Measurements from ENCODE around the gene SEC61G.

SEC61G gene

GRCh38 chr7:54782314-54782713 is 23.3 kb upstream of the SEC61G start:
- no peak overlapping the region for H3K4me3 ChIP-seq (ENCODE audit: low read length)
- H3K27me3 ChIP-seq (ENCODE audit: insufficient read depth, low read length) = no peaks in the 10 kb centered on the region
- no peak overlapping the region for H3K9ac ChIP-seq (ENCODE audit: low read depth, low read length)
- H3K4me1 ChIP-seq (ENCODE audit: insufficient read depth, low read length) = peaks cover 11% of the 10 kb centered on the region
- H3K36me3 ChIP-seq (ENCODE audit: insufficient read depth, low read depth, low read length) = no peaks in the 10 kb centered on the region
- no peak overlapping the region for H3K27ac ChIP-seq (ENCODE audit: low read length)
- no peaks in the 10 kb centered on the region for H3K9me3 ChIP-seq (ENCODE audit: insufficient read depth, low read depth, low read length)

GRCh38 chr7:54781134-54781920 is 22.3 kb upstream of the SEC61G start:
- 0 out of 2 replicates have a peak, but pooled peaks cover 2% of the 10 kb centered on the region for H3K9me3 ChIP-seq (ENCODE audit: insufficient read depth, low read depth, low read length)
- H3K36me3 ChIP-seq (ENCODE audit: insufficient read depth, low read depth, low read length) = no peaks in the 10 kb centered on the region
- H3K27ac ChIP-seq (ENCODE audit: low read length) = no peak overlapping the region
- H3K9ac ChIP-seq (ENCODE audit: low read depth, low read length) = no peak overlapping the region
- H3K4me1 ChIP-seq (ENCODE audit: insufficient read depth, low read length) = peaks cover 11% of the 10 kb centered on the region
- no peaks in the 10 kb centered on the region for H3K27me3 ChIP-seq (ENCODE audit: insufficient read depth, low read length)
- H3K4me3 ChIP-seq (ENCODE audit: low read length) = peak overlapping the region; percentile 31; the same call in 1 of the 2 replicates

- H3K9me3 ChIP-seq (ENCODE audit: insufficient read depth, low read depth, low read length) = 0 out of 2 replicates have a peak, but pooled peaks cover 2% of the 10 kb centered on the region
- H3K4me1 ChIP-seq (ENCODE audit: insufficient read depth, low read length) = peaks cover 11% of the 10 kb centered on the region; the same call in 1 of the 2 replicates
- no peaks in the 10 kb centered on the region for H3K27me3 ChIP-seq (ENCODE audit: insufficient read depth, low read length)
- no peaks in the 10 kb centered on the region for H3K36me3 ChIP-seq (ENCODE audit: insufficient read depth, low read depth, low read length)
- H3K9ac ChIP-seq (ENCODE audit: low read depth, low read length) = no peak overlapping the region
- H3K27ac ChIP-seq (ENCODE audit: low read length) = no peak overlapping the region
- H3K4me3 ChIP-seq (ENCODE audit: low read length) = no peak overlapping the region
These were observed 21.5 kb upstream of the SEC61G start for GRCh38 chr7:54780490-54780889.

- Histone ChIP-seq H3K27ac (ENCODE audit: low read length) (no peak overlapping the region), H3K4me1 (ENCODE audit: insufficient read depth, low read length) (peaks cover 11% of the 10 kb centered on the region; the same call in 1 of the 2 replicates), H3K9ac (ENCODE audit: low read depth, low read length) (no peak overlapping the region), H3K4me3 (ENCODE audit: low read length) (no peak overlapping the region), H3K36me3 (ENCODE audit: insufficient read depth, low read depth, low read length) (no peaks in the 10 kb centered on the region), H3K9me3 (ENCODE audit: insufficient read depth, low read depth, low read length) (peaks cover 10% of the 10 kb centered on the region; the same call in 1 of the 2 replicates), H3K27me3 (ENCODE audit: insufficient read depth, low read length) (no peaks in the 10 kb centered on the region)
These were observed 19.9 kb upstream of the SEC61G start for GRCh38 chr7:54778696-54779540.

GRCh38 chr7:54778166-54778565 is 19.2 kb upstream of the SEC61G start:
- H3K27me3 ChIP-seq (ENCODE audit: insufficient read depth, low read length) = no peaks in the 10 kb centered on the region
- peaks cover 11% of the 10 kb centered on the region; the same call in 1 of the 2 replicates for H3K4me1 ChIP-seq (ENCODE audit: insufficient read depth, low read length)
- peaks cover 10% of the 10 kb centered on the region; the same call in 1 of the 2 replicates for H3K9me3 ChIP-seq (ENCODE audit: insufficient read depth, low read depth, low read length)
- no peak overlapping the region for H3K9ac ChIP-seq (ENCODE audit: low read depth, low read length)
- no peak overlapping the region for H3K27ac ChIP-seq (ENCODE audit: low read length)
- no peaks in the 10 kb centered on the region for H3K36me3 ChIP-seq (ENCODE audit: insufficient read depth, low read depth, low read length)
- no peak overlapping the region for H3K4me3 ChIP-seq (ENCODE audit: low read length)

- Histone ChIP-seq H3K4me1 (ENCODE audit: insufficient read depth, low read length) (no peaks in the 10 kb centered on the region), H3K9ac (ENCODE audit: low read depth, low read length) (no peak overlapping the region), H3K27ac (ENCODE audit: low read length) (no peak overlapping the region), H3K4me3 (ENCODE audit: low read length) (no peak overlapping the region), H3K9me3 (ENCODE audit: insufficient read depth, low read depth, low read length) (peaks cover 10% of the 10 kb centered on the region; the same call in 1 of the 2 replicates), H3K36me3 (ENCODE audit: insufficient read depth, low read depth, low read length) (no peaks in the 10 kb centered on the region), H3K27me3 (ENCODE audit: insufficient read depth, low read length) (no peaks in the 10 kb centered on the region)
These were observed 16.1 kb upstream of the SEC61G start for GRCh38 chr7:54774785-54775740.

- no peaks in the 10 kb centered on the region for H3K36me3 ChIP-seq (ENCODE audit: insufficient read depth, low read depth, low read length)
- H3K4me1 ChIP-seq (ENCODE audit: insufficient read depth, low read length) = no peaks in the 10 kb centered on the region
- H3K9me3 ChIP-seq (ENCODE audit: insufficient read depth, low read depth, low read length) = peaks cover 10% of the 10 kb centered on the region; the same call in 1 of the 2 replicates
- H3K4me3 ChIP-seq (ENCODE audit: low read length) = peak overlapping the region; percentile 34; the same call in 1 of the 2 replicates
- no peaks in the 10 kb centered on the region for H3K27me3 ChIP-seq (ENCODE audit: insufficient read depth, low read length)
- no peak overlapping the region for H3K9ac ChIP-seq (ENCODE audit: low read depth, low read length)
- H3K27ac ChIP-seq (ENCODE audit: low read length) = no peak overlapping the region
These were observed 14.7 kb upstream of the SEC61G start for GRCh38 chr7:54773472-54774399.

GRCh38 chr7:54769203-54769602 is 10.2 kb upstream of the SEC61G start:
- Histone ChIP-seq H3K9me3 (ENCODE audit: insufficient read depth, low read depth, low read length) (no peaks in the 10 kb centered on the region), H3K4me3 (ENCODE audit: low read length) (no peak overlapping the region), H3K27me3 (ENCODE audit: insufficient read depth, low read length) (no peaks in the 10 kb centered on the region), H3K4me1 (ENCODE audit: insufficient read depth, low read length) (no peaks in the 10 kb centered on the region), H3K36me3 (ENCODE audit: insufficient read depth, low read depth, low read length) (no peaks in the 10 kb centered on the region), H3K27ac (ENCODE audit: low read length) (no peak overlapping the region), H3K9ac (ENCODE audit: low read depth, low read length) (no peak overlapping the region)

- Histone ChIP-seq H3K27me3 (ENCODE audit: insufficient read depth, low read length) (no peaks in the 10 kb centered on the region), H3K9ac (ENCODE audit: low read depth, low read length) (no peak overlapping the region), H3K4me3 (ENCODE audit: low read length) (no peak overlapping the region), H3K9me3 (ENCODE audit: insufficient read depth, low read depth, low read length) (no peaks in the 10 kb centered on the region), H3K27ac (ENCODE audit: low read length) (no peak overlapping the region), H3K36me3 (ENCODE audit: insufficient read depth, low read depth, low read length) (no peaks in the 10 kb centered on the region), H3K4me1 (ENCODE audit: insufficient read depth, low read length) (no peaks in the 10 kb centered on the region)
These were observed 5.8 kb upstream of the SEC61G start for GRCh38 chr7:54764861-54765260.

GRCh38 chr7:54757711-54758110 is 1.3 kb downstream of the SEC61G start:
- Histone ChIP-seq H3K27me3 (ENCODE audit: insufficient read depth, low read length) (no peaks in the 10 kb centered on the region), H3K9ac (ENCODE audit: low read depth, low read length) (peak overlapping the region; percentile 89; the same call in 1 of the 2 replicates), H3K36me3 (ENCODE audit: insufficient read depth, low read depth, low read length) (peaks cover 33% of the 10 kb centered on the region), H3K9me3 (ENCODE audit: insufficient read depth, low read depth, low read length) (no peaks in the 10 kb centered on the region), H3K4me3 (ENCODE audit: low read length) (peak overlapping the region; percentile 94), H3K4me1 (ENCODE audit: insufficient read depth, low read length) (peaks cover 6% of the 10 kb centered on the region; the same call in 1 of the 2 replicates), H3K27ac (ENCODE audit: low read length) (no peak overlapping the region)

Measured in iPS-20b (cell line).